ENCODE measurements around the gene GREM2.

- TF ChIP-seq POLR2AphosphoS5 (IDR thresholded peaks at IDR 0.05; ENCODE audit: insufficient read depth, low read depth, low read length) (no peak), CTCF (IDR thresholded peaks at IDR 0.05; ENCODE audit: extremely low read depth in 1 of 2, insufficient read depth in 1 of 2, low read depth in 1 of 2, low read length in 2 of 2) (no peak), JUN (IDR thresholded peaks at IDR 0.05; ENCODE audit: borderline replicate concordance, insufficient read depth, insufficient read length, low read depth) (no peak), EZH2 (IDR thresholded peaks at IDR 0.05; ENCODE audit: borderline replicate concordance, low read depth, low read length, severe bottlenecking) (no peak), MAX (IDR thresholded peaks at IDR 0.05; ENCODE audit: insufficient read depth, insufficient read length) (no peak), POLR2A (IDR thresholded peaks at IDR 0.05; ENCODE audit: low read depth, low read length) (no peak), MYC (IDR thresholded peaks at IDR 0.05; ENCODE audit: low read depth, low read length) (no peak), FOS (IDR thresholded peaks at IDR 0.05; ENCODE audit: borderline replicate concordance, insufficient read depth, low read length) (no peak), GATA2 (IDR thresholded peaks at IDR 0.05; ENCODE audit: insufficient read depth, insufficient read length, low read depth, low read length) (no peak)
Measured at GRCh38 chr1:240646571-240647240, 34.8 kb upstream of the GREM2 start.
